Pancreas (tissue), 10 donors: ENCODE data around the gene VAT1. TPM values are rescaled to one million over a fixed set of nuclear protein-coding genes. Genes with fewer than 3 reads are reported as not detected.

Experiments used
- ATAC-seq, 4 donors: fragments of 200-7000 bp; cut with Tn5 transposase; one replicate each; pipeline versions ENCODE4 v1.8.0 to v1.9.1; 2020; ENCODE audit warnings: mild to moderate bottlenecking in 4 of 4, moderate library complexity in 4 of 4
- DNase-seq, 6 donors: peaks; one replicate each; pipeline ENCODE4 v3.0.0-alpha.2; 2020
- FAIRE-seq: peaks from 2 replicates; lab custom pipeline; 2012; peaks lifted over from hg19 to GRCh38; lab: Jason Lieb, UNC
- H3K27ac ChIP-seq, 4 donors: fragments of 200-600 bp; sonication (generic); 1 replicate in 3 of 4; 2 replicates in 1 of 4; pipeline versions ENCODE4 v1.5.0 to v1.8.0; 2020
- H3K27me3 ChIP-seq, 4 donors: fragments of 200-600 bp; one replicate each; pipeline ENCODE4 v1.8.0; 2021
- H3K36me3 ChIP-seq, 3 donors: fragments of 200-600 bp; sonication (generic) in 1 of 3; one replicate each; pipeline versions ENCODE4 v1.5.0 to v1.8.0; 2020 to 2021
- H3K4me1 ChIP-seq, 3 donors: fragments of 200-600 bp; one replicate each; pipeline ENCODE4 v1.8.0; 2021
- H3K4me3 ChIP-seq, 4 donors: fragments of 200-600 bp; sonication (generic) in 2 of 4; one replicate each; pipeline versions ENCODE4 v1.5.0 to v1.8.0; 2020 to 2021
- H3K9me3 ChIP-seq, 4 donors: fragments of 200-600 bp; one replicate each; pipeline ENCODE4 v1.8.0; 2021
- WGBS, 2 donors: extraction: QIAGEN DNeasy Blood & Tissue Kit; methylation state at CpG; one replicate each; pipeline ENCODE4 v1.1.7; 2013; 5-methylcytosine and 5-hydroxymethylcytosine counted together
- intact Hi-C, 3 donors: fragments of 100-400 bp; cut with DNase I; formaldehyde crosslinking; loops; one replicate each; pipeline versions ENCODE4 v1.11.1 to v1.14.2; 2022
- polyA plus RNA-seq, 2 donors: library from polyadenylated mRNA; stranded (reverse); fragments of 200-250 nt; gene quantifications; one replicate each; pipeline ENCODE4 v1.2.3, GENCODE V29; 2013
- total RNA-seq, 6 donors: library from RNA; stranded (reverse); fragmentation: NEBNext Ultra II Directional in 4 of 6; extraction: Animal tissue kit (Norgen Biotek cat#: 25700) in 4 of 6; gene quantifications; one replicate each; pipeline versions ENCODE4 v1.2.1 to v1.2.4, GENCODE V29; 2021 to 2023
- TF ChIP-seq, protein P1 (sequence below), 4 donors: fragments of 200-600 bp; sonication (generic) in 3 of 4; IDR thresholded peaks; one replicate each; pipeline versions ENCODE4 v1.5.0 to v1.8.0; 2021; ENCODE audit warnings: antibody characterized with exemption in 4 of 4
- donor health status: healthy with polysubstance abuse.
- donor health status: DM: no; HTN: no; CAD: no; lungs with moderate emphysema.
- donor health status: DM: no; HTN: no; CAD: no.
- donor health status: control.
- donor health status: control.
- donor health status: Bipolar disorder and iron deficiency.
- donor health status: DM: yes; HTN: yes; CAD: no.
- donor health status: DM: no; HTN: no; CAD: no.
- donor health status: DM: no; HTN: no; CAD: no.
- donor health status: DM: yes; HTN: yes; CAD: no.

Gene VAT1
- total and polyA plus RNA-seq, 8 donors, result 47.9 to 132 (median 77.1) TPM

DNA sequence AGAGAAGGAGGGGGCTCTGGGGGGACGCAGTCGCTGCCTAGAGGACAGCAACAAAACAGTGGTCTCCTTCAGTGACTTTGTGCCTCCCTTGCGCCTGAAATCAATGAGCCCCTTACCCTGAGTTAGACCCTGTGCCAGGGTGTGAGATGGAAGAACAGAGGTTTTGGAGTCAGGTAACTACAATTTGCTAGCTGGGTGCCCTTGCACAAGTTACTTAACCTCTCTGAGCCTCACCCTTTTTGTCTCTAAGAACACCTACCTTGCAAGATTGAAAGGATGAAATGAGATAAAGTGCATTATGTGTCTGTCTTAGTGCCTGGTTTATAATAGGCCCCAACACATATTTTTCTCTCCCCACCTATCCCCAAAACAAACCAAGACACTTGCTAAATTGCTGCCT, 12.7 kb upstream of the VAT1 start:
- no peaks in the 10 kb centered on the region for H3K27me3 ChIP-seq
- WGBS, 2 donors, result 91 to 92% methylated on average over 3 of the region's 3 CpGs
- no peak for ATAC-seq
- TF ChIP-seq, protein P1, sequence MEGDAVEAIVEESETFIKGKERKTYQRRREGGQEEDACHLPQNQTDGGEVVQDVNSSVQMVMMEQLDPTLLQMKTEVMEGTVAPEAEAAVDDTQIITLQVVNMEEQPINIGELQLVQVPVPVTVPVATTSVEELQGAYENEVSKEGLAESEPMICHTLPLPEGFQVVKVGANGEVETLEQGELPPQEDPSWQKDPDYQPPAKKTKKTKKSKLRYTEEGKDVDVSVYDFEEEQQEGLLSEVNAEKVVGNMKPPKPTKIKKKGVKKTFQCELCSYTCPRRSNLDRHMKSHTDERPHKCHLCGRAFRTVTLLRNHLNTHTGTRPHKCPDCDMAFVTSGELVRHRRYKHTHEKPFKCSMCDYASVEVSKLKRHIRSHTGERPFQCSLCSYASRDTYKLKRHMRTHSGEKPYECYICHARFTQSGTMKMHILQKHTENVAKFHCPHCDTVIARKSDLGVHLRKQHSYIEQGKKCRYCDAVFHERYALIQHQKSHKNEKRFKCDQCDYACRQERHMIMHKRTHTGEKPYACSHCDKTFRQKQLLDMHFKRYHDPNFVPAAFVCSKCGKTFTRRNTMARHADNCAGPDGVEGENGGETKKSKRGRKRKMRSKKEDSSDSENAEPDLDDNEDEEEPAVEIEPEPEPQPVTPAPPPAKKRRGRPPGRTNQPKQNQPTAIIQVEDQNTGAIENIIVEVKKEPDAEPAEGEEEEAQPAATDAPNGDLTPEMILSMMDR (IDR thresholded peaks at IDR 0.05), result no peak
- no peak overlapping the region for H3K27ac ChIP-seq
- FAIRE-seq, result no peak
- no peaks in the 10 kb centered on the region for H3K4me1 ChIP-seq
- no peak overlapping the region for H3K4me3 ChIP-seq
- intact Hi-C loops, result no loop called here
- no peaks in the 10 kb centered on the region for H3K36me3 ChIP-seq
- H3K9me3 ChIP-seq, result no peaks in the 10 kb centered on the region
- no peak for DNase-seq

DNA sequence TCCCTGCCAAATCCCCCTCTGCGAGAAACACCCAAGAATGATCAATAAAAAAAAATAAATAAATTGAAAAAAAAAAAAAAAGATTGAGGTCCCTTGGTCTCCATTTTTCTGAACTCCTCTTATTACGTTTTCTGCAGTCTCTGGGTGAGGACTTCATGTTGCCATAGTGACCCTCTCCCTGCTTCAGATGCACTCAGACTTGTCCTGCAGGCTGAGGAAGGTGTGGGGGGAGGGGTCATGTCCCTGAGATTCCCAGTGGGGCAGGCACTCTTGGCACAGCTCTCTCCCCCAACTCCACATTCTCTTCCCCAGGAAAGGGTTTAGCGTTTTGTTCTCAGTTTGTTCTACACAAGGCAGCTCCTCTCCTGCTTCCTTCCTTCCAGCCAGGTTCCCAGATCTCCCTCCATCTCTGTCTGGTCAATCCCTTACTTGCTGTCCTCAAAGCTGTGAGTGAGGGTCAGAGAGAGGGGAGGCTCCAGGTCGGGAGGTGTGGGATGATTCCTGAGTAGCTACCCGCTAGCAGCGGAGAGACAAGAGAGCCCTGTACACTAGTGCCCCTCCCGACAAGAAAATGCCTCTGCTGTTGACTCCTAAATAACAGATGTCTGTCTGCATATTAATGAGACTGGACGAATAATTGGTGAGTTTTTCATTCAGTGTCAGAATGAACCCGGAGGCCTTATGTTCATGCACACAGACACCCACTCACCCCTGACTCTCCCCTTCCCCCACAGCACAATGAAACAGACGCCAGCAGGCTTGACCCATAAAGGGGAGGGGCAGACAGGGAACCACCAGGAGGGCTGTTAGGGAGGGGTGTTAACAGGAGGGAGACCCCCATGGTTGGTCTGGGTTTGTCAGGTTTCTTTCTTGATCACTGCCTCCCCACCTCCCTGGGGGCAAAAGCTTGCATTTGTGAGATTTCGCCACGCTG, 12.0 kb upstream of the VAT1 start:
- DNase-seq, result no peak
- 55 to 59% methylated on average over 12 of the region's 12 CpGs for WGBS, 2 donors
- TF ChIP-seq, protein P1 (IDR thresholded peaks at IDR 0.05), result no peak

DNA sequence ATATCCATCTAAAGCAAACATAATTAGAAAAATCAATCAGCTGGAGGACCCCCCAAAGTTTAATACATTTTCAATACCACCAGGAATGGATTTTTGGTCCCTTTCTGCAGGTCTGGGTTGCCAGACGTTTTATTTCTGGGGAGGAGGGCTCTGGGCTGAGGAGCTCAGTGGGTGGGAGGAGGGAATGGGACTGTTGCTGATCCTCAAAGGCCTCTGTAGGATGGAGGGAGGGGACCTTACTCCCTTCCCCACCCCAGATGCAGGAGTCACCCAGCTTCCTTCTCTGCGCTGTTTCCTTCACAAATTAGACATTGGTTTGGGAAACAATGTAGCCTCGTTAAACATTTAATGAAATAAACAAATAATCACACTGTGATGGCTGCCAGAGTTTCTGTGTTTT, 9.5 kb upstream of the VAT1 start:
- ATAC-seq, result no peak
- Histone ChIP-seq H3K27me3 (no peaks in the 10 kb centered on the region), H3K9me3 (no peaks in the 10 kb centered on the region), H3K36me3 (no peaks in the 10 kb centered on the region), H3K4me3 (no peak overlapping the region), H3K27ac (no peak overlapping the region), H3K4me1 (no peaks in the 10 kb centered on the region)
- no peak for DNase-seq
- intact Hi-C loops, result no loop called here
- TF ChIP-seq, protein P1 (IDR thresholded peaks at IDR 0.05), result no peak
- no peak for FAIRE-seq
- 69 to 77% methylated on average over 3 of the region's 3 CpGs for WGBS, 2 donors

More for the DNA sequence above, 12.0 kb upstream of the VAT1 start:
- H3K4me1 ChIP-seq, result no peaks in the 10 kb centered on the region
- intact Hi-C loops, result no loop called here
- H3K27me3 ChIP-seq, result no peaks in the 10 kb centered on the region
- H3K9me3 ChIP-seq, result no peaks in the 10 kb centered on the region
- ATAC-seq (no peak), FAIRE-seq (no peak)
- H3K4me3 ChIP-seq, result no peak overlapping the region
- H3K36me3 ChIP-seq, result no peaks in the 10 kb centered on the region
- H3K27ac ChIP-seq, result no peak overlapping the region

DNA sequence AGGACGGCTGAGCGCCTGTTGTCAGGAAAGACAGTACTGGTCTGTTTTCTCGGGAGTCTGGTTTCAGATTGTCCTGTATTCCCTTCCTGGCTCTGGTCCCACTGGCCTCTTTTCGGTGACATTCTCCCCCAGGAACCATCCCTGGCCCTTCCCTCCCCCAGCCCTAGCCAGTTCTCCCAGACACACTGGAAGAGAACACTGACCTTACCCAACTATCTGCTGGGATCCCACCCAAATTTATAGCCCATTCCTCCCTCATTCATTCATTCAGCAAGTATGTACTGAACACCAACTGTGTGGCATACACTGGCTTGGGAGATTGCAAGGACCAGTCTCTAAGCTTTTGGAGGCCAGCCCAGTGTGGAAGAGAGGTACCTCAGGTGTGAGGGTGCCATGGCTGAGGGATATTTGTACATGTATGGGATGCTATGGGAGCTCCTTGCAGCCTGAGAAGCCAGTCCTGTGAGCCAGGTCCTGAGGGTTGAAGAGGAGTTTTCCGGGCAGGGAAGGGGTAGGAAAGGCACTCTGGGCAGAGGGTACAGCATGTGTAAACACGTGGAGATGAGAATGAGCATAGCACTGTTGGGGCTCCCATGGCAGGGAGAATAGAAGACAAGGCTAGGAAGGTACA, 8.1 kb upstream of the VAT1 start:
- 60 to 68% methylated on average over 6 of the region's 6 CpGs for WGBS, 2 donors
- Histone ChIP-seq H3K4me3 (no peak overlapping the region), H3K4me1 (no peaks in the 10 kb centered on the region), H3K36me3 (no peaks in the 10 kb centered on the region), H3K27ac (no peak overlapping the region), H3K27me3 (no peaks in the 10 kb centered on the region), H3K9me3 (no peaks in the 10 kb centered on the region)
- intact Hi-C loops, result no loop called here
- no peak for FAIRE-seq
- DNase-seq, result no peak
- no peak for ATAC-seq
- TF ChIP-seq, protein P1 (IDR thresholded peaks at IDR 0.05), result no peak
